Kidney (tissue), 14 donors: ENCODE measurements around the gene ERGIC1. TPM values are rescaled to one million over a fixed set of nuclear protein-coding genes. Genes with fewer than 3 reads are reported as not detected.

Experiments used
- DNase-seq, 5 donors: peaks; one replicate each; pipeline ENCODE4 v3.0.0-alpha.2; 2013 to 2020
- FAIRE-seq: peaks from 2 replicates; lab custom pipeline; 2012; peaks lifted over from hg19 to GRCh38; lab: Jason Lieb, UNC
- H3K27ac ChIP-seq, 2 donors: one replicate each; pipeline ENCODE4 v1.7.0; 2013; ENCODE audit warnings: low read depth in 2 of 2, low read length in 2 of 2, inconsistent platforms in 1 of 2
- H3K27me3 ChIP-seq: one replicate; pipeline ENCODE4 v1.7.1; 2013; ENCODE audit warnings: low read length, inconsistent platforms; ENCODE audit not compliant: control insufficient read depth, insufficient read depth
- H3K36me3 ChIP-seq, 3 donors: one replicate each; pipeline versions ENCODE4 v1.7.0 to v1.7.1; 2013; ENCODE audit warnings: low read length in 3 of 3, control low read depth in 1 of 3, inconsistent platforms in 1 of 3; ENCODE audit not compliant: insufficient read depth in 3 of 3, control insufficient read depth in 2 of 3
- H3K4me1 ChIP-seq, 3 donors: one replicate each; pipeline versions ENCODE4 v1.7.0 to v1.7.1; 2013; ENCODE audit warnings: low read length in 3 of 3, inconsistent platforms in 1 of 3, low read depth in 1 of 3; ENCODE audit not compliant: control insufficient read depth in 2 of 3, insufficient read depth in 2 of 3
- H3K4me3 ChIP-seq, 3 donors: one replicate each; pipeline versions ENCODE4 v1.7.0 to v1.8.1; 2013; ENCODE audit warnings: low read length in 3 of 3, control low read depth in 1 of 3, inconsistent platforms in 1 of 3
- H3K9ac ChIP-seq, 3 donors: one replicate each; pipeline versions ENCODE4 v1.7.0 to v1.7.1; 2013; ENCODE audit warnings: low read length in 3 of 3, control low read depth in 1 of 3, inconsistent platforms in 1 of 3
- H3K9me3 ChIP-seq, 3 donors: one replicate each; pipeline versions ENCODE4 v1.7.0 to v1.7.1; 2013; ENCODE audit warnings: low read length in 3 of 3, control low read depth in 1 of 3, inconsistent platforms in 1 of 3; ENCODE audit not compliant: control insufficient read depth in 2 of 3, insufficient read depth in 1 of 3
- intact Hi-C: fragments of 100-400 bp; cut with DNase I; formaldehyde crosslinking; loops from one replicate; pipeline ENCODE4 v1.11.1; 2022
- polyA plus RNA-seq: library from polyadenylated mRNA; stranded (reverse); fragments of 350-450 nt; fragmentation: Illumina TruSeq; extraction: RNeasy Lipid Tissue Mini Kit (QIAGEN cat#74804); gene quantifications from one replicate; pipeline ENCODE4 v1.2.3, GENCODE V29; 2014; ENCODE audit warnings: low read depth, low replicate concordance; ENCODE audit not compliant: insufficient read depth
- total RNA-seq: library from RNA; stranded (reverse); fragmentation: NEBNext Ultra II Directional; extraction: Animal tissue kit (Norgen Biotek cat#: 25700); gene quantifications from one replicate; pipeline ENCODE4 v1.2.1, GENCODE V29; 2021
- TF ChIP-seq, protein P1 (sequence below): IDR thresholded peaks from 3 replicates; pipeline ENCODE4 v1.5.1; 2012; ENCODE audit warnings: mild to moderate bottlenecking, moderate library complexity, borderline replicate concordance; ENCODE audit not compliant: insufficient read depth; ENCODE audit errors: extremely low read depth
- donor health status: control.
- donor health status: control.
- donor health status: control.
- donor health status: control.
- donor health status: control.
- donor health status: DM: yes; HTN: yes; CAD: no.
- donor health status: Normal renal cell carcinoma (clear cell type).

The ERGIC1 gene
- total and polyA plus RNA-seq, 2 donors from 2014 or later, result 88.0 to 183 TPM

DNA sequence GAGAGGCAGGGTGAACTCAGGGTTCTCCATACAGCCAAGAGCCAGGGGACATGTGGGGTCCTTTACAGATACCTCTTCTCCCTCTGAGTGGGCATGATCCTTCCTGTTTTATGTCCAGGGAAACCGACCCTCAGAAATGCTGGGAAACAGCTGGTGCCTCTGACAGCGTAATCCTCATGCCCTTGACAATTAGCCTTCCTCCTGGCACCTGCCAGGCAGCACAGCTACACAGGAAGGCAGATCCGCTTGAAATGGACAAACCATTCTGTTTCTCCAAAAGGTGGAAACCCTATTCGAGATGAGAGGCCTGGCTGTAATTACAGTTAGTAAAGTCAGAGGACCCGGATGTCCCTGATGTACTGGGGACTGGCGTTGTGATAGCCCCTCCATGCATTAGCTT is 7.2 kb downstream of the ERGIC1 start:
- Histone ChIP-seq H3K36me3 (no peaks in the 10 kb centered on the region), H3K4me1 (peaks cover 0 to 32% (median 25%) of the 10 kb centered on the region in 3 donors), H3K9me3 (no peaks in the 10 kb centered on the region), H3K27ac (peak overlapping the region in 1 of 2 donors; percentile 0), H3K27me3 (no peaks in the 10 kb centered on the region), H3K4me3 (no peak overlapping the region), H3K9ac (no peak overlapping the region)
- intact Hi-C loops, result no loop called here
- FAIRE-seq (no peak), DNase-seq (no peak)
- TF ChIP-seq, protein P1, sequence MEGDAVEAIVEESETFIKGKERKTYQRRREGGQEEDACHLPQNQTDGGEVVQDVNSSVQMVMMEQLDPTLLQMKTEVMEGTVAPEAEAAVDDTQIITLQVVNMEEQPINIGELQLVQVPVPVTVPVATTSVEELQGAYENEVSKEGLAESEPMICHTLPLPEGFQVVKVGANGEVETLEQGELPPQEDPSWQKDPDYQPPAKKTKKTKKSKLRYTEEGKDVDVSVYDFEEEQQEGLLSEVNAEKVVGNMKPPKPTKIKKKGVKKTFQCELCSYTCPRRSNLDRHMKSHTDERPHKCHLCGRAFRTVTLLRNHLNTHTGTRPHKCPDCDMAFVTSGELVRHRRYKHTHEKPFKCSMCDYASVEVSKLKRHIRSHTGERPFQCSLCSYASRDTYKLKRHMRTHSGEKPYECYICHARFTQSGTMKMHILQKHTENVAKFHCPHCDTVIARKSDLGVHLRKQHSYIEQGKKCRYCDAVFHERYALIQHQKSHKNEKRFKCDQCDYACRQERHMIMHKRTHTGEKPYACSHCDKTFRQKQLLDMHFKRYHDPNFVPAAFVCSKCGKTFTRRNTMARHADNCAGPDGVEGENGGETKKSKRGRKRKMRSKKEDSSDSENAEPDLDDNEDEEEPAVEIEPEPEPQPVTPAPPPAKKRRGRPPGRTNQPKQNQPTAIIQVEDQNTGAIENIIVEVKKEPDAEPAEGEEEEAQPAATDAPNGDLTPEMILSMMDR, result no peak

DNA sequence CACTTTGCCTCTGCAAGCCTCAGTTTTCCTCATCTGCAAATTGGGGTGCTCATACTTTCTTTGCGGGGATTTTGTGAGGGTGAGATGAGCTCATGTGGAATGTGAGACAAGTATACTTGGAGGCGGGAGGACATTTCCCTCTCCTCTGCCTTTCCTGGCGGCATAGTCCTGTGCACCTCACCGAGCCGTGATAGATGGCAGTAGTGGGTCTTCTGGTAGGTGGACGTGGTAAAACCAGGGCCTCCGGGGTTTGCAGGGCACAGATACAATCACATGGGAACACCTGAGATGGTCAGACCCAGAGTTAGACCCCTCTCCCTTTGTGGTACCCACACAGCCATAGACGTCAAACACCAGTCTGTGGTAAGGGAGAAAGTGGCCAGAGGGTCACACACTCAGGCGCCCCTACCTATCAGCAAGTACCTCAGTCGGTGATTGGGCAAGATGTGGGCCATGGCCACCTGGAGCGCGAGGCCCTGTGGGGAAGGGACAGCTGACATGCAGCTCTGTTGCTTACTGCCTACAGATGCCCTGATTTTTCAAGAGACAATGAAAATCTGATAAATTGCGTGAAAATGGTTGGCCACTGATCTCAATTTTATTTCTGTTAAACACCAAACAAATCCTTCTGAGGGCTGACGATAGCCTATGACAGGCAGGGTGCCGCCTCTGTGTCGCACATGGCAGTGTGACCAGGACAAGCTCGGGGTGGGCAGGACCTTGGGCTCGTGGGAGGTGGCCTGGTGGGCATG is 9.9 kb downstream of the ERGIC1 start:
- FAIRE-seq (no peak), DNase-seq (no peak)
- H3K9me3 ChIP-seq, result no peaks in the 10 kb centered on the region
- H3K27ac ChIP-seq, result no peak overlapping the region
- intact Hi-C loops, result no loop called here
- TF ChIP-seq, protein P1, result no peak
- no peak overlapping the region for H3K4me3 ChIP-seq
- H3K9ac ChIP-seq, result no peak overlapping the region
- H3K36me3 ChIP-seq, result no peaks in the 10 kb centered on the region
- H3K4me1 ChIP-seq, result peaks cover 0 to 18% (median 18%) of the 10 kb centered on the region in 3 donors
- no peaks in the 10 kb centered on the region for H3K27me3 ChIP-seq

DNA sequence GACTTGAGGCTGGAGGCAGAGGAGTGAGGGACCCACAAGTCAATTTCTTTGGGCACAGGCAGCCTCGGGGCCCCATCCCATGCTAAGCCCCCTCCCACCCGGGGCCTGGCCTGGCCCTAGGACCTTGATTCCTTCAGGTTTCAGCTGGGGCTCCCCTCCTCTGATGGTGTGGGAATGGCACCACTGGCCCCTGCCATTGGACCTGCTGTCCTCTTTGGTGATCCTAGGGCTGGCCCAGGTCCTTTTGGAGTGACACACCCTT is 10.5 kb downstream of the ERGIC1 start:
- Histone ChIP-seq H3K9ac (no peak overlapping the region), H3K4me1 (peaks cover 0 to 23% (median 23%) of the 10 kb centered on the region in 3 donors), H3K27me3 (no peaks in the 10 kb centered on the region), H3K36me3 (no peaks in the 10 kb centered on the region), H3K27ac (no peak overlapping the region), H3K9me3 (no peaks in the 10 kb centered on the region), H3K4me3 (no peak overlapping the region)
- FAIRE-seq (no peak), DNase-seq (peak in 1 of 5 donors; percentile 77)
- intact Hi-C loops, result no loop called here
- TF ChIP-seq, protein P1, result no peak
